ENCODE data around the gene TRIM10.
A peak's percentile ranks its signal among the peaks of the same experiment; 100 is the strongest.

The TRIM10 gene, protein sequence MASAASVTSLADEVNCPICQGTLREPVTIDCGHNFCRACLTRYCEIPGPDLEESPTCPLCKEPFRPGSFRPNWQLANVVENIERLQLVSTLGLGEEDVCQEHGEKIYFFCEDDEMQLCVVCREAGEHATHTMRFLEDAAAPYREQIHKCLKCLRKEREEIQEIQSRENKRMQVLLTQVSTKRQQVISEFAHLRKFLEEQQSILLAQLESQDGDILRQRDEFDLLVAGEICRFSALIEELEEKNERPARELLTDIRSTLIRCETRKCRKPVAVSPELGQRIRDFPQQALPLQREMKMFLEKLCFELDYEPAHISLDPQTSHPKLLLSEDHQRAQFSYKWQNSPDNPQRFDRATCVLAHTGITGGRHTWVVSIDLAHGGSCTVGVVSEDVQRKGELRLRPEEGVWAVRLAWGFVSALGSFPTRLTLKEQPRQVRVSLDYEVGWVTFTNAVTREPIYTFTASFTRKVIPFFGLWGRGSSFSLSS

DNA sequence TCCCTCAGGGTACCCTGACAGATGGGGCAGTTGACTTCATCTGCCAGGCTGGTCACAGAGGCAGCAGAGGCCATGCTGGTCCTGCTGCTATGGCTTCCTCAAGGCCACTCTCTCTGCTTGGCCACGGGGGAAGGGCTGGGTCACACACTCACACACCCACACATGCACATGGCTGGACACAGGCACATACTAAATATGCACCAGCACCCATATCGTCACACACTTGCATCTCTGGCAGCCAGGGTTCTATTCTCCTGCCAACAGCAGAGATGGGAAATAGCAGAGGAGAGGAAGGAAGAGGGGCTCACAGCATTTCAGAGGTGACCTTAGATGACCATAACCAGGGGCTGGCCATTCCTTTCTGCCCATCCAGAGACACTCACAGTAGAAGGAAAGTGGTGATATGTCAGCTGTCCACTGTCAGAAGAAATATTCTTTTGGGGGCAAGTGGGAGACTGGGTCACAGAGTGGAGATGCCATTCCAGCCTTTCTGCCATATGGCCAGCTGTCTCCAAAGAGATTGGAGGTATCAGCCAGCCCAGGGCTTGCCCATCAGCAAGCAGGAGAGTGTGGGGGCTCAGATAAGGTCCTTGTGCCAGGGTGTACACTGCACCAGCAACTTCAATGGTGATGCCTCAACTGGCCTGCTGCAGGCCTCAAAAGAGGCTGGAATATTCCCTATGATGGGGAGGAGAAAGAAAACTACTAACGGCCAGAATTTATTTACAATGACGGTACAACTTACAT is at the start of gene TRIM10:
Gene TRIM10 (minus strand): TSS at position 427 of the 747 bp plus-strand sequence. CDS start 353 bp downstream, at position 74.
- no peak for DNase-seq (ENCODE audit: low spot score)
- Mint-ChIP-seq H3K4me1 (ENCODE audit: low read depth) (peaks cover 12% of the 10 kb centered on the region), H3K36me3 (ENCODE audit: low read depth) (no peaks in the 10 kb centered on the region), H3K27me3 (ENCODE audit: low read depth) (no peaks in the 10 kb centered on the region), H3K4me3 (no peak within 1 kb of the TSS), H3K9me3 (no peaks in the 10 kb centered on the region), H3K27ac (no peak within 1 kb of the TSS)

DNA sequence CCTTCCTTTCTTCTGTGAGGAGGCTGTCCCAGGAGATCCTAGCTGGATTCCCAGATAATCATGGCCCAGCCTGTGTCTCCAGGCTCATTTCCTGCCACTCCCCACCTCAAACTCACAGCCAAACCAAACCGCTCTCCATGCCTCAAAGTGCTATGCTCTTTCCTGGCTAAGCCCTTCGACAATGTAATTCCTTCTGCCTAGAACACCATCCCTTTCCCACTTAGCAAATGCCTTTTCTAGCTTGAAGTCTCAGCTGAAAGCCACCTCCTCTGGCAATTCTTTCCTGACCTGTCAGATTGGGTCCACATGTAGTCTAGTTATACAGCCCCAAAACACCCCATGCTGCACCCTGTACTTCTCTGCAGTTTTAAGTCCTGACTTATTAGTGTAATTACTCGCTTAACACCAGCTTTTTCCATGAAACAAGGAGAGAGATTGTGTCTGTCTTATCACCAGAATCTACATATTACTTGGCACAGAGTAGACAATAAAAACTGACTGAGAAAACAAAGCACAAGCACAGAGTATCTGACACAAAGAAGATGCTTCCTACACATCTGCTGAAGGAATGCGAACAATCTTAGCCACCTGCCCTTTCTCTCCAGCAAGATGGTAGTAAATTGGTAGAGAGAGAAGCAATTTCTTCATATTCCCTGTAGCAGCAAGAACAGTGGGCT is 46.7 kb upstream of the TRIM10 start:
- DNase-seq (ENCODE audit: low spot score): no peak
- no peaks in the 10 kb centered on the region for H3K27me3 Mint-ChIP-seq (ENCODE audit: low read depth)
- peaks cover 43% of the 10 kb centered on the region for H3K4me1 Mint-ChIP-seq (ENCODE audit: low read depth)
- H3K4me3 Mint-ChIP-seq: no peak overlapping the region
- H3K27ac Mint-ChIP-seq: peak overlapping the region; percentile 56
- H3K36me3 Mint-ChIP-seq (ENCODE audit: low read depth): peaks cover 31% of the 10 kb centered on the region
- no peaks in the 10 kb centered on the region for H3K9me3 Mint-ChIP-seq

DNA sequence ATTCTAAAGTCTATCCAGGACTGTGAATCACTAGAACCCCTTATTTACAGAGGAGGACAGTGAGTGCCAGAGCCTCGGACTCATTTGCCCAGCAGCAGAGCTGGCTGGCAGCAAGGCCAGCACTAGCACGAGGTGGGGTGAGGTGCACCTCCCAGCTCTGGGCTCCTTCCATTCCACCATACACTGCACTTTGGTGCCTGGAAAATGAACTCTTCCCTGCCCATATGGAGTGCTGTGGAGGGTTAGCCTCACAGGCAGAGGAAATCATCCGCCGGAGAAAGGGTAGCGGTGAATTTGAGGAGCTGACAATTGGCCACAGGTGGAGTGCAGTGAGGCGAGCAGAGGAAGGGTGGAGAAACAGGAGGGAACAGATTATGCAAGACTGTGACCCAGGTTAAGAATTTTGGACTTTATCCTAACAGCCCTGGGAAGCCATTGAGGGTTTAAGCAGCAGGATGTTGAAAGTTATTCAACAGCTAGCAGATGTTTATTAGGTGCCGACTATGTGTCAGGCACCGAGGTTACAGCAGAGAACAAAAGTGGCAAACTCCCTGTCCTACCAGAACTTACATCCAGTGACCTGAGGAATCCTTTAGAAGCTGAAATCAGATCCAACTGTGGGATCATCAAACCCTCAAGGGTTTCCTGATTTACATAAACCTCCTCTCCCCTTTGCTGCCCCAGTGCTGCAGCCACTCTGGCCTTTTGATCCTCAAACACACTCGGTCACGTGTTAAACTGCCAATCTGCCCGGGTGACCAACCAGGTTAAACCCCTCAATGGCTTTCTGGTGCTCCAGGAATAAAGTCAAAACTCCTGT is 46.0 kb upstream of the TRIM10 start:
- peaks cover 30% of the 10 kb centered on the region for H3K36me3 Mint-ChIP-seq (ENCODE audit: low read depth)
- no peaks in the 10 kb centered on the region for H3K9me3 Mint-ChIP-seq
- peaks cover 44% of the 10 kb centered on the region for H3K4me1 Mint-ChIP-seq (ENCODE audit: low read depth)
- no peak overlapping the region for H3K27ac Mint-ChIP-seq
- H3K4me3 Mint-ChIP-seq: no peak overlapping the region
- no peaks in the 10 kb centered on the region for H3K27me3 Mint-ChIP-seq (ENCODE audit: low read depth)
- no peak for DNase-seq (ENCODE audit: low spot score)

DNA sequence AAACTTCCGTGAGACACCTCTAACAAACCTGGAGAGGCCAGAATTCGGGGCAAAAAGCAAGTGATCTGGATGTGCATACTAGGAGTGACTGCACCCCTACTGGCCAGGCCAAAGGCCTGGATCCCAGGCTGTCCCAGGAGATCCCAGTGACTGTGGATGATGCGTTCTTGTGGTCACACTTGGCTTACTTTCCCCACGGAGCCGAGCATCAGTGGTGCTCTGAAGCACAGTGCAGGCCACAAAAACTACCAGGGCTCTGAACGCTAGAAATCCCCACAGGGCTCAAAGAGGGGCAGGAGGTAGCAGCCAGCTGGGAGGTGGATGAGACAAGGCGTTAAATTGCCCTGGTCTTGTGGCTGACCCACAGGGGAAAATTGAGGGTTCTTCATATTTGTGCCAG is 45.1 kb upstream of the TRIM10 start:
- no peak for DNase-seq (ENCODE audit: low spot score)
- Mint-ChIP-seq H3K4me3 (no peak overlapping the region), H3K36me3 (ENCODE audit: low read depth) (peaks cover 24% of the 10 kb centered on the region)

DNA sequence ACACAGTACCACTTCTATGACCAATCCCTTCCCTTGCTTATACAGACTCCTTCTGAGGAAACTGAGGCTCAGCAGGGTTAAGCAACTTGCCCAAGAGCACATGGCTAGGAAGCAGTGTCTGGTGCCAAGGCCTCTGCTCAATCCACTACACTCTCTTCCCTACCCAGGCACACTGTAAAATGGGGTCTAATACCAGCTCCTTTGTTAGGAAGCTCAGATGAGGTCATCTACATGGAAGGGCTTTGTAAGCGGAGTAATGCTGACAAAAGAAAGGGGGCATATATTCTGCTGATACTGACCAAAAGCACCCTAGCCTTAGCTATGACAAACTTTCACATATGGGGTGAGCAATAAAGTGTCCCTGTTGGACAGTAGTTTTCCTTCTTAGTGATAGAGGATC is 43.1 kb upstream of the TRIM10 start:
- H3K4me3 Mint-ChIP-seq: no peak overlapping the region
- H3K36me3 Mint-ChIP-seq (ENCODE audit: low read depth): peaks cover 26% of the 10 kb centered on the region
- no peaks in the 10 kb centered on the region for H3K9me3 Mint-ChIP-seq
- DNase-seq (ENCODE audit: low spot score): no peak
- no peaks in the 10 kb centered on the region for H3K27me3 Mint-ChIP-seq (ENCODE audit: low read depth)
- no peak overlapping the region for H3K27ac Mint-ChIP-seq
- peaks cover 36% of the 10 kb centered on the region for H3K4me1 Mint-ChIP-seq (ENCODE audit: low read depth)

More for the DNA sequence above, 45.1 kb upstream of the TRIM10 start:
- Mint-ChIP-seq H3K27me3 (ENCODE audit: low read depth) (no peaks in the 10 kb centered on the region), H3K9me3 (no peaks in the 10 kb centered on the region), H3K27ac (no peak overlapping the region), H3K4me1 (ENCODE audit: low read depth) (peaks cover 42% of the 10 kb centered on the region)

DNA sequence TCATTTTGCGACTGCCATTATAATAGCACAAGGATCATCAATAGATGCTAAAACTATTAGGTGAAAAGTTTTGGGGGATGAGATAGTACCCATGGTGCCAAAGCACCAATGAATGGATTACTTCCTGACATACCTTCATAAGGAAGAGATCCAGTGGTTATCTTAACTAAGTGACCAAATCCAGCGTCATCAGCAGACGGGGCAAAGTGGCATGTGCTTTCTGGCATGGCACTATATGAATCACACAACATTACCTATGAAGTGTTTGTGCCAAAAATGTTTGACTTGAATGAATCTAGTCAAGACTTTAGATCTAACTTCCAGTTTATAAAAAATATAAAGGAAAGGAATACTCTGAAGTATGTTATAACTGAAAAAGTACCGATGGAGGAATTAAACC is 41.4 kb upstream of the TRIM10 start:
- H3K9me3 Mint-ChIP-seq: no peaks in the 10 kb centered on the region
- H3K4me3 Mint-ChIP-seq: no peak overlapping the region
- no peak overlapping the region for H3K27ac Mint-ChIP-seq
- H3K36me3 Mint-ChIP-seq (ENCODE audit: low read depth): peaks cover 29% of the 10 kb centered on the region
- DNase-seq (ENCODE audit: low spot score): no peak
- no peaks in the 10 kb centered on the region for H3K27me3 Mint-ChIP-seq (ENCODE audit: low read depth)
- H3K4me1 Mint-ChIP-seq (ENCODE audit: low read depth): peaks cover 22% of the 10 kb centered on the region

DNA sequence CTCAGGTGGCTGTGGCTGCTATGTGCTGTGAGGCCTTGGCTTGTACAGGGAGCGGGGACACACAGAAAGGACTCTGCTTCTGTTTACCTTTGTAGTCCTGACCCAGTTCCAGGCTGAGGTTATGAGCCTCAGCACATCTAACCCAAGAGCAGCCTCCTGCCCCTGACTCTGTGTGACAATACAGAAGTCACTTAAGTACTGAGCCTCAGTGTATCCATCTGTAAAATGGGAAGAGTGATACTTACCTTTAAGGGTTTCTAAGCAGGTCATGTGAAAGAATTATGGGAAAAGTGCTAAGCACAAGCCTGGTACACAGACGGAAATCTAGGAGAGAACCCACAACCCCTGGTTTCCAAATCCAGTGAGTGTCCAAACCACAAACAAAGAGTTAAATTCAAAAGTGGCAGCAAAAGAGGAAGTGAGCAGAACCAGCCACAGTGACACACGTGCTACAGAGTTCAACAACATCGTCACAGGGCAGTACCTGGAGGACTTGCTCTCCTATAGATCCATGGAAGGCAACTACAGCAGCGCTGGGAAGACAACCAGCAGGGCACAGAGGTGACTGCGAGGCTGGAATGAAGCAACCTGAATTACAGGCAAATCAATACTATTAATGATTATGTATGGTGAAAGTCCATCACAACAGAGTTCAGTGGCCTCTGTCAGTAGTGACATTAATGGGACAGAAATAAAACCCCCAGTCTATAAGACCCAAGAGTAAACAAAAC is 39.7 kb upstream of the TRIM10 start:
- H3K4me3 Mint-ChIP-seq: no peak overlapping the region
- no peaks in the 10 kb centered on the region for H3K9me3 Mint-ChIP-seq
- H3K4me1 Mint-ChIP-seq (ENCODE audit: low read depth): peaks cover 21% of the 10 kb centered on the region
- peak overlapping the region; percentile 19 for H3K27ac Mint-ChIP-seq
- H3K36me3 Mint-ChIP-seq (ENCODE audit: low read depth): peaks cover 35% of the 10 kb centered on the region
- DNase-seq (ENCODE audit: low spot score): no peak
- no peaks in the 10 kb centered on the region for H3K27me3 Mint-ChIP-seq (ENCODE audit: low read depth)

DNA sequence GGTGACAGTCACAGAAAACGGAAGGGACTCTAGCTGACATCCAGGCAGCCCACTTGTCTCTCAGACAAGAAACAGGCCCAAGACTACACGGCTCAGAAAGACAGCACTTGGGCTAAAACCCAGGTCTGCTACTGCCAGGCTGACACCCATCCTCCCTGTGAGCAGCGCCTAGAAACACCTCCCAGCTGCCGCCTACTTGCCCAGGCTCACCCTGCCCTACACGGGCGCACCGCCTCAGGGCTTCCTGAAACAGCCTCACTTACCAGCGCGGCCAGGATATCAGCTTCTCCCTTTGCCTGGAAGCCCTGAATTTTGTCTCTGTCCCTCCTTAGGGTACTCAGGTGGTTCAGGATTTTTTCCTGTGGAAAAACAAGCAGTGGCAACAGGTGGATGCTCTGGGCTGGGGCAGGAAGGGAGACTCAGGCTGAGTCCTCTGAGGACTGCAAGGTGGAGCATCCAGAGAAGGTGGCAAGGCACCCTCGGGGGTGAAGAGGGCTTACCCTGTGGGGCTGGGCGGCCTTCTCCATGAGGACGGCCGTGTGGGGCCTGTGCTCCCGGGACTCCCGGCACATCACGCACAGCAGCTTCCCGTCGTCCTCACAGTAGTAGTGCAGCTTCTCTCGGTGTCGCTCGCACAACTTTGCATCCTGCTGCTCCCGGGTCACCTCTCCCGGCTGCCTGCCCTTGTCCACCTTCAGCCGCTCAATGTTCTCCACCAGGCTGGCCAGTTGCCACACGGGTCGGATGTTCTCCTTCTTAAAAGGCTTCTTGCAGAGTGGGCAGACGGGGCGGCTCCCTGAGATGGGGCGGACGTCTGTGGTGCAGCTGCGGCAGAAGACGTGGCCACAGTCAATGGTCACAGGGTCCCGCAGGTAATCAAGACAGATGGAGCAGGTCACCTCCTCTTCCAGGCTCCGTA is 37.4 kb upstream of the TRIM10 start:
- H3K27ac Mint-ChIP-seq: no peak overlapping the region
- no peaks in the 10 kb centered on the region for H3K9me3 Mint-ChIP-seq
- H3K36me3 Mint-ChIP-seq (ENCODE audit: low read depth): peaks cover 44% of the 10 kb centered on the region
- H3K27me3 Mint-ChIP-seq (ENCODE audit: low read depth): no peaks in the 10 kb centered on the region
- DNase-seq (ENCODE audit: low spot score): no peak
- no peak overlapping the region for H3K4me3 Mint-ChIP-seq
- peaks cover 19% of the 10 kb centered on the region for H3K4me1 Mint-ChIP-seq (ENCODE audit: low read depth)

DNA sequence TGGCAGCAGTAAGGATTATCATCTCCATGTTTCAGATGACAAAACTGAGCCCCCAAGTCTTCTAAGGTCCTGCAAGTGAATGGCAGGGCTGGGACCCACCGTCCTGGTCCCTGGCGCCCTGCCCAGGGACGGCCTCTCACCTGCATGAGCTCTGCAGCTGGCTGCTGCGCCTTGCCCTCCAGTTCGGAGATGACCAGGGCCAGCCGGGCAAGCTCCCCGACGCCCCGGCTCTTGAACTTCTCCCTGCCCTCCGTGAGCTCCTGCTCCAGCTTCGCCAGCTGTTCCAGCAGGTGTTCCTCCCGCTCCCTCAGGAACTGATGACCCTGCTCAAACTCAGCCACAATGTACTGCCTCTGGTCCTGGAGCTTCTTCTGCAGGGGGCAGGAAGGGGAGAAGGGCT is 35.4 kb upstream of the TRIM10 start:
- no peaks in the 10 kb centered on the region for H3K27me3 Mint-ChIP-seq (ENCODE audit: low read depth)
- no peak overlapping the region for H3K4me3 Mint-ChIP-seq
- peaks cover 11% of the 10 kb centered on the region for H3K4me1 Mint-ChIP-seq (ENCODE audit: low read depth)
- H3K9me3 Mint-ChIP-seq: no peaks in the 10 kb centered on the region
- no peak for DNase-seq (ENCODE audit: low spot score)
- no peak overlapping the region for H3K27ac Mint-ChIP-seq
- peaks cover 48% of the 10 kb centered on the region for H3K36me3 Mint-ChIP-seq (ENCODE audit: low read depth)

DNA sequence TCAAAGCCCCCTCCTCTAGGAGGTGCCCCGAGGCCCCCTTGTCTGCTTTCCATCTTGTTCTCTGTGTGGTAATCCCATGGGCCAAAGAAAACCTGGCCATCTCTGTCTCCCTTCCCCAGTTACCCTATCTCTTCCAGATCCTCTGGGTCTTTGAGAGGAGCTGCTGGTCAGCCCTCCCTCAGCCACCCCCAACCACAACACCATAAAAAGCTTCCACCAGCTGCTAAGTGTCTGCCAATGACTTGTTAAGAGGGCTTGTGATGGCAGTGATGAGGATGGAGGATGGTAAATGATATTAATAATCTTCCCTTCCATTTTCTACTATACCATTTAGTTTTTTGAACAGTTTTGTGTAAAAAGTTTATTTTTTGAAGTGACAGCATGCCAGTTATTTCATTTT is 34.9 kb upstream of the TRIM10 start:
- Mint-ChIP-seq H3K4me3 (no peak overlapping the region), H3K4me1 (ENCODE audit: low read depth) (peaks cover 8% of the 10 kb centered on the region), H3K36me3 (ENCODE audit: low read depth) (peaks cover 49% of the 10 kb centered on the region), H3K27me3 (ENCODE audit: low read depth) (no peaks in the 10 kb centered on the region), H3K27ac (no peak overlapping the region), H3K9me3 (no peaks in the 10 kb centered on the region)
- no peak for DNase-seq (ENCODE audit: low spot score)

DNA sequence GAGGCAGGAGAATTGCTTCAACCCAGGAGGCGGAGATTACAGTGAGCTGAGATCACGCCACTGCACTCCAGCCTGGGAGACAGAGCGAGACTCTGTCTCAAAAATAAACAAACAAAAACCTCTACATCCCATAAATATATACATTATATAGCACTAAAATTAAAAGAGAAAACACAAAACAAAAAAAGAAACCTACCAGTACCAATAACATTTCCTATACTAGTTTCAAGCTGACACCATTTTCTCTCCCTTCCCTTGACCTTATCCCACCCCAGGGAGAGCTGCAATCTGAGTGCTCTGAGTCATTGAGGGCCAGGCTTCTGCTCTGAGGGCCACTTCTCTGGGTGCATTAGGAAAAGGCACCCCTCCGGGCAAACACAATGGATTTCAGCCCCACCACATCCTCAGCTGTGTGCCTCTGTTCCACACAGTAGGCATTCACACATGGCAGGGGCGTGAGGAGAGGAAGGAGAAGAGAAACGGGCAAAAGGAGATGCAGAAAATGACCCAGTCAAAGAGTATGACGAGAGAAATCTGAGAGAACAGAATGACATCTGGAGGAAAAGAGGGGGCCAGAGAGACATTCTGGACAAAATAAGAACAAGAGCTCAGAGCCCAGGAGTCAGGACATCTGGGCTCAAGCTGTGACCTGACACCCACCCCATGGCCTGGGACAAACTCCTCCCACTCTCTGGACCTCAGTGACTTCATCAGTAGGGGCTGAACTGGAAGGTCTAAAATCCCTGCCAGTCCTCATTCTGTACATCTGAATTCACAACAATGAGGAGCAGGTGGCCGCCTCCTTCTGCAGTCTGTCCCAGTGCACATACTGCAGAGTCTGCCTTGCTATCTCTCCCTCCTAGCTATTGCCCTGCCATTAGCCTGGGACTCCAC is 34.0 kb upstream of the TRIM10 start:
- H3K9me3 Mint-ChIP-seq: no peaks in the 10 kb centered on the region
- no peak overlapping the region for H3K4me3 Mint-ChIP-seq
- peaks cover 3% of the 10 kb centered on the region for H3K4me1 Mint-ChIP-seq (ENCODE audit: low read depth)
- H3K36me3 Mint-ChIP-seq (ENCODE audit: low read depth): peaks cover 47% of the 10 kb centered on the region
- no peaks in the 10 kb centered on the region for H3K27me3 Mint-ChIP-seq (ENCODE audit: low read depth)
- DNase-seq (ENCODE audit: low spot score): no peak
- H3K27ac Mint-ChIP-seq: peak overlapping the region; percentile 31

Data from T-helper 2 cell treated with Interferon-gamma antibody and Interleukin-4, amounts not matched to agents 5 μg/mL and 100 μg/mL, for 36 hours (primary cell).